ENCODE results near the gene TMTC1.

The TMTC1 gene

GRCh38 chr12:29738365-29738764 is 45.4 kb downstream of the TMTC1 start:
- DNase-seq, result no peak

- DNase-seq, result no peak
These were observed 46.1 kb downstream of the TMTC1 start for GRCh38 chr12:29737644-29738043.

GRCh38 chr12:29735604-29736003 is 48.1 kb downstream of the TMTC1 start:
- no peak for DNase-seq

GRCh38 chr12:29734734-29735133 is 49.0 kb downstream of the TMTC1 start:
- DNase-seq, result no peak

- DNase-seq, result no peak
These were observed 49.4 kb downstream of the TMTC1 start for GRCh38 chr12:29734305-29734704.

GRCh38 chr12:29733501-29733900 is 50.2 kb downstream of the TMTC1 start:
- DNase-seq, result no peak

- no peak for DNase-seq
These were observed 50.7 kb downstream of the TMTC1 start for GRCh38 chr12:29733060-29733459.

- DNase-seq, result no peak
These were observed 51.1 kb downstream of the TMTC1 start for GRCh38 chr12:29732593-29732992.

- no peak for DNase-seq
These were observed 51.6 kb downstream of the TMTC1 start for GRCh38 chr12:29732191-29732590.

GRCh38 chr12:29731591-29731990 is 52.2 kb downstream of the TMTC1 start:
- no peak for DNase-seq

- no peak for DNase-seq
These were observed 53.3 kb downstream of the TMTC1 start for GRCh38 chr12:29730481-29730880.

- no peak for DNase-seq
These were observed 55.7 kb downstream of the TMTC1 start for GRCh38 chr12:29728030-29728429.

- DNase-seq, result no peak
These were observed 56.9 kb downstream of the TMTC1 start for GRCh38 chr12:29726741-29727348.

- no peak for DNase-seq
These were observed 57.4 kb downstream of the TMTC1 start for GRCh38 chr12:29726321-29726692.

- no peak for DNase-seq
These were observed 58.0 kb downstream of the TMTC1 start for GRCh38 chr12:29725587-29726320.

GRCh38 chr12:29722164-29722563 is 61.6 kb downstream of the TMTC1 start:
- no peak for DNase-seq

GRCh38 chr12:29719381-29719780 is 64.4 kb downstream of the TMTC1 start:
- DNase-seq, result no peak

GRCh38 chr12:29717540-29718100 is 66.1 kb downstream of the TMTC1 start:
- DNase-seq, result no peak

- DNase-seq, result no peak
These were observed 68.8 kb downstream of the TMTC1 start for GRCh38 chr12:29714966-29715365.

GRCh38 chr12:29713729-29714128 is 70.0 kb downstream of the TMTC1 start:
- DNase-seq, result no peak

GRCh38 chr12:29711381-29711780 is 72.4 kb downstream of the TMTC1 start:
- DNase-seq, result no peak

GRCh38 chr12:29710104-29710503 is 73.6 kb downstream of the TMTC1 start:
- no peak for DNase-seq

GRCh38 chr12:29709496-29710040 is 74.2 kb downstream of the TMTC1 start:
- no peak for DNase-seq

- no peak for DNase-seq
These were observed 74.7 kb downstream of the TMTC1 start for GRCh38 chr12:29709054-29709453.

All from GDM1 (cell line).